GM12873 (cell line): Measurements from ENCODE around the gene CCDC112.

ENCODE experiments used
- TF ChIP-seq, protein P1 (sequence below): IDR thresholded peaks from 2 replicates; pipeline ENCODE4 v1.5.1; 2012; ENCODE audit warnings: low read depth, mild to moderate bottlenecking, moderate library complexity, low read length, control low read depth; ENCODE audit not compliant: insufficient read depth; ENCODE audit errors: missing control alignments

Gene CCDC112

DNA sequence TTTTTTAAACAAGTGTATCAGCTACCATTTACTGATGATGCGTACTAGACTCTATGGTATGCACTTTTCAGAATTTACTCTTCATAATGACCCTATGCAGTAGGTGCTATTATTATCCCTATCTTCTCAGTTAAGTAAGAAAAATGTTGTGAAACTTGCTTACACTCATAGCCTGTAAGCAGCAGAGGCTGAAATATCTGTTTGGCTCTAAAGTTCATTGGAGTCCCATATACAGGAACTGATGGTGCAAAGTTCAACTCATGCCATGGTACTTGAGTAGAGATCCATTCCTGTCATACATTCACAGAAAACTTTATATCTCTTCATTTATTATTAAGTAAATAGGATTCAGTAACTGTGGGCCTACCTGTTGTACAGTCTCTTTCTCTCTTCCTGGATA lies 41.4 kb upstream of the CCDC112 start:
- TF ChIP-seq, protein P1, sequence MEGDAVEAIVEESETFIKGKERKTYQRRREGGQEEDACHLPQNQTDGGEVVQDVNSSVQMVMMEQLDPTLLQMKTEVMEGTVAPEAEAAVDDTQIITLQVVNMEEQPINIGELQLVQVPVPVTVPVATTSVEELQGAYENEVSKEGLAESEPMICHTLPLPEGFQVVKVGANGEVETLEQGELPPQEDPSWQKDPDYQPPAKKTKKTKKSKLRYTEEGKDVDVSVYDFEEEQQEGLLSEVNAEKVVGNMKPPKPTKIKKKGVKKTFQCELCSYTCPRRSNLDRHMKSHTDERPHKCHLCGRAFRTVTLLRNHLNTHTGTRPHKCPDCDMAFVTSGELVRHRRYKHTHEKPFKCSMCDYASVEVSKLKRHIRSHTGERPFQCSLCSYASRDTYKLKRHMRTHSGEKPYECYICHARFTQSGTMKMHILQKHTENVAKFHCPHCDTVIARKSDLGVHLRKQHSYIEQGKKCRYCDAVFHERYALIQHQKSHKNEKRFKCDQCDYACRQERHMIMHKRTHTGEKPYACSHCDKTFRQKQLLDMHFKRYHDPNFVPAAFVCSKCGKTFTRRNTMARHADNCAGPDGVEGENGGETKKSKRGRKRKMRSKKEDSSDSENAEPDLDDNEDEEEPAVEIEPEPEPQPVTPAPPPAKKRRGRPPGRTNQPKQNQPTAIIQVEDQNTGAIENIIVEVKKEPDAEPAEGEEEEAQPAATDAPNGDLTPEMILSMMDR, result no peak

DNA sequence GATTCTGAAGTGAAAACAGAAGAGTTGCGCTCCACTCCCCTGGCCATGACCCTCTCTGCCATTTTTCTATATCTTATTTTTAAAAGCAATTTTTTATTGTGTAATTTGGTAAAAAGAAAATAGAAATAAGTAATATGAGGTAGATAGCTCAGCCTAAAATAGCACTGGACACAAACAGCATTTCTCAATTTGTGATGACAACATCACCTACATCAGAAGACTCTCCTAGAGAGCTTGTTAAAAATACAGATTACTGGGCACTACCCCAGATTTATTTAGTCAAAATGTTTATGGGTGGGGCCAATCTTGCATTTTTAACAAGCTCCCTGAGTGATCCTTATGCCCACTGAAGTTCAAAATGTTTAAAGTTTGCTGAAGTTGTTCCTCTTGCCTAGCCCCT lies 40.5 kb upstream of the CCDC112 start:
- TF ChIP-seq, protein P1, result no peak

DNA sequence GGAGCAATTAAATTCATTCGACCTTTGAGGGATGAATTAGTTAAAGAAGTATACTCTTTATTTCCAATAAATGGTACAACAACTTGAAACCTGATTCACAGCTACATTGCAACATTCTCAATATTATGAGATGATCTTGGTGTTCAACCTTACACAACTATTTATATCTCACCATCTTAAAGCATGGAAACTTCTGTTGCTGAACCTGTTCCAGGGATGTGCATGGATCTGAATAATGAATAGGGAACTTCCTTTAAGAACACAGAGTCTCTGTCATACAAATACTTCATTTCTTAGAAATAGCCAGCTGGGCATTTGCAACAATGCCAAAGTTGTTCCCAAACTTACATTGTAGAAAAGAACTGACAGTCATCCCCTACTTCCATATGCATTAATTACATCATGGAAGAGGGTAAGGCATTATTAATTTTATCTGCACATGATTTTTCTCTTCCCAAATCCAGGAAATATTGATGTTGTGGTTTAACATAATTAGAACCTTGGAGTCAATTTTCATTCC lies 39.8 kb upstream of the CCDC112 start:
- TF ChIP-seq, protein P1, result no peak

DNA sequence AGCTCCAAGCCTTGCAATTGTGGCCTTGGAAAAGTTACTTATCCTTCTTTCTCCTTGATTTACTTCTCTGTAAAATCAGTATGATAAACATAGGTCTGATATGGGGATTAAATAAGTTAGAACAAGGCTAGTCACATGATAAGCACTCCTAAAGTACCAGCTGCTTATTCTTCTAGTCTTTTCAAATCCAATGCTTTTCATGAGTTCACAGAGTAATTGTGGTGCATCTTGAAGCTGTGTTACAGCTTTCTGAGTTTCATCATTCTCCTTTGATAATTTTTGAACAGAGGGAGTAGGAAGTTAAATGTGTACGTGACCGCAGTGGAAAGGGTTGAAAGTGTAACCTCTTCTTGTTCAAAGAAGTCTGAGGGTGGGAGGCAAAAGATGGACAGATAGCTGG lies 38.8 kb upstream of the CCDC112 start:
- TF ChIP-seq, protein P1, result no peak

DNA sequence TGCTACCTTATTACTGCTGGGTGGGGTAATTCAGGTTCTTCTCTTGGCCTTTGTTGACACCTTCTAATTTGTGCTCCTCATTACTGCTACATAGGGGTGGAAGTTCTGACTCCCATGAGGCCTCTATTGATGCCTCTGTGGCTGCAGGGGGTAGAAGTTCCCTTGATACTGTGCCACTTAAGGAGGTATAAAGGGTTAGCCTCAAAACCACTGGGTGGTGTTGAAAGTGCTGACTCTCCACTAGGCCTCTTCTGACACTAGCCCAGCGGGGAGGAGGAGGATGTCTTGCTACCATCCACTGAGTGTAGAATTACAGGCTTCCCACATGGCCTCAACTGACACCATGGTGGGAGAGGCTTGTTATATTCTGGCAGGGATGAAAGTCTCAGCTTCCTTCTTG lies 36.7 kb upstream of the CCDC112 start:
- TF ChIP-seq, protein P1, result no peak

DNA sequence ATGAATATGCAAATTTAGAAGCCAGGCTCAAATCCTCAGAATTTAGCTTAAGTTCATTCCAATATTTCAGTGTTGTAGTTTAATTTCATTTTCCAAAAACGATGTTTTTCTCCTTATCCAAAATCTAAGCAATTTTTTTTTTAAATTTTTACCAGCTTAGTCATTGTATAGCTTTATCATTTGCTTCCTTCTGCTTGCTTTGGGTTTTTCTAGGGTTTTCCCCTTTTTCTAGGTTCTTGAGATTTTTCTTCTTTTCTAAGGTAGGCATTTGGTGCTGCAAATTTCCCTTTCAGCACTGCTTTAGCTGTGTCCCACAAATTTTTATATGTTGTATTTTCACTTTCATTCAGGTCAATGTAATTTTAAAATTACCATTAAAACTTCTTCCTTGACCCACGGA lies 34.4 kb upstream of the CCDC112 start:
- TF ChIP-seq, protein P1, result no peak

DNA sequence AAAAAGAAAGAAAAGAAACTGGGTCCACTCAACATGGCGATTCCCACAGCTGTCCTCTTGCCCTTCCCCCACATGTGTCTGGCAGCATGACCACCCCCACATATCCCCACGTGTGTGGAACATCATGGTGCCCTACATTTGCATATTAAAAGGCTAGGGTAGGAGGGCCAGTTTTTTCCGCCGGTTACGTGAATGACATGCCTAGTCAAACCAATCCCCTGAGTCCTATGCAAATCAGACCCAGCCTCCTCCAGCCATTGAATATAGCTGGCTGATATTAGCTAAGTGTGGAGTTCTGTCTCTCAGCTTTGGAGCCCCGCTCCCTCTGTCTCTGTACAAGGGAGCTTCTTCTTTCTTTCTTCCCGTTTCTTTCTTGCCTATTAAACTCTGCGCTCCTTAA lies 33.0 kb upstream of the CCDC112 start:
- TF ChIP-seq, protein P1, result no peak
